Breast epithelium (tissue), 4 donors: Measurements from ENCODE around the gene PPARD. TPM values are rescaled to one million over a fixed set of nuclear protein-coding genes. Genes with fewer than 3 reads are reported as not detected.

Experiments
- DNase-seq, 2 donors: peaks; one replicate each; pipeline ENCODE4 v3.0.0-alpha.2; 2019; ENCODE audit warnings: low spot score in 2 of 2
- H3K27ac ChIP-seq, 2 donors: fragments of 200-600 bp; sonication (generic) in 1 of 2; one replicate each; pipeline ENCODE4 v1.5.1; 2016 to 2019; ENCODE audit warnings: mild to moderate bottlenecking in 1 of 2
- H3K27me3 ChIP-seq, 2 donors: fragments of 200-600 bp; sonication (generic) in 1 of 2; one replicate each; pipeline versions ENCODE4 v1.5.1 to v1.6.0; 2017 to 2019; ENCODE audit warnings: control low read depth in 1 of 2, mild to moderate bottlenecking in 1 of 2
- H3K36me3 ChIP-seq: fragments of 200-600 bp; one replicate; pipeline ENCODE4 v1.5.1; 2019
- H3K4me1 ChIP-seq, 2 donors: fragments of 200-600 bp; sonication (generic); one replicate each; pipeline ENCODE4 v1.5.1; 2016 to 2019; ENCODE audit warnings: control low read depth in 1 of 2
- H3K4me3 ChIP-seq, 3 donors: fragments of 200-600 bp; sonication (generic); 1 replicate in 2 of 3; 2 replicates in 1 of 3; pipeline ENCODE4 v1.5.1; 2016 to 2019; ENCODE audit warnings: mild to moderate bottlenecking in 3 of 3, moderate library complexity in 2 of 3
- H3K9me3 ChIP-seq, 2 donors: fragments of 200-600 bp; sonication (generic) in 1 of 2; one replicate each; pipeline ENCODE4 v1.5.1; 2016 to 2019; ENCODE audit warnings: control low read depth in 1 of 2
- CTCF ChIP-seq, 3 donors: fragments of 450-650 bp; IDR thresholded peaks; one replicate each; pipeline ENCODE4 v1.5.1; 2016 to 2017; ENCODE audit warnings: antibody characterized with exemption in 3 of 3, mild to moderate bottlenecking in 3 of 3, moderate library complexity in 3 of 3
- POLR2A ChIP-seq: fragments of 450-650 bp; IDR thresholded peaks from one replicate; pipeline ENCODE4 v1.6.1; 2016; ENCODE audit warnings: antibody characterized with exemption, mild to moderate bottlenecking, moderate library complexity
- POLR2AphosphoS5 ChIP-seq, 3 donors: sonication (generic); formaldehyde crosslinking; IDR thresholded peaks; one replicate each; pipeline ENCODE4 v1.6.1; 2017; ENCODE audit warnings: antibody characterized with exemption in 3 of 3
- intact Hi-C: fragments of 100-400 bp; cut with DNase I; formaldehyde crosslinking; loops from one replicate; pipeline ENCODE4 v1.15.1; 2023; ENCODE audit warnings: low total_unique reads
- total RNA-seq, 3 donors: library from RNA; depleted of rRNA; stranded (reverse); fragments of >200 nt; gene quantifications; one replicate each; pipeline ENCODE4 v1.1.0, GENCODE V29; 2016

Gene PPARD
- total RNA-seq, 3 donors from 2014 or later: 7.2 to 11.1 (median 10.7) TPM

- no peaks in the 10 kb centered on the region for H3K27me3 ChIP-seq
- H3K27ac ChIP-seq: no peak overlapping the region
- intact Hi-C loops: no loop called here
- DNase-seq: no peak
- no peak for TF ChIP-seq POLR2AphosphoS5 (IDR thresholded peaks at IDR 0.05)
- TF ChIP-seq POLR2A: no peak
- no peaks in the 10 kb centered on the region for H3K4me1 ChIP-seq
- H3K9me3 ChIP-seq: no peaks in the 10 kb centered on the region
- H3K36me3 ChIP-seq: no peaks in the 10 kb centered on the region
- no peak overlapping the region for H3K4me3 ChIP-seq
These were observed 29.6 kb upstream of the PPARD start for GRCh38 chr6:35312807-35313206.

GRCh38 chr6:35317483-35318195 lies 24.7 kb upstream of the PPARD start:
- Histone ChIP-seq H3K9me3 (no peaks in the 10 kb centered on the region), H3K27me3 (no peaks in the 10 kb centered on the region), H3K27ac (no peak overlapping the region), H3K36me3 (no peaks in the 10 kb centered on the region), H3K4me1 (no peaks in the 10 kb centered on the region), H3K4me3 (peak overlapping the region; percentile 46 to 68 (median 55))
- TF ChIP-seq POLR2A (no peak), CTCF (IDR thresholded peaks at IDR 0.05) (no peak), POLR2AphosphoS5 (IDR thresholded peaks at IDR 0.05) (no peak)
- DNase-seq: no peak
- intact Hi-C loops: no loop called here

- H3K4me3 ChIP-seq: peak overlapping the region; percentile 46 to 68 (median 55)
- H3K36me3 ChIP-seq: no peaks in the 10 kb centered on the region
- H3K4me1 ChIP-seq: no peaks in the 10 kb centered on the region
- TF ChIP-seq POLR2AphosphoS5 (IDR thresholded peaks at IDR 0.05): no peak
- no peak for TF ChIP-seq POLR2A
- TF ChIP-seq CTCF (IDR thresholded peaks at IDR 0.05): no peak
- H3K27ac ChIP-seq: no peak overlapping the region
- no peaks in the 10 kb centered on the region for H3K9me3 ChIP-seq
- no peak for DNase-seq
- intact Hi-C loops: no loop called here
- H3K27me3 ChIP-seq: no peaks in the 10 kb centered on the region
These were observed 23.9 kb upstream of the PPARD start for GRCh38 chr6:35318196-35319171.

GRCh38 chr6:35319346-35320030 lies 22.9 kb upstream of the PPARD start:
- Histone ChIP-seq H3K4me3 (no peak overlapping the region), H3K27me3 (no peaks in the 10 kb centered on the region), H3K27ac (no peak overlapping the region), H3K36me3 (no peaks in the 10 kb centered on the region), H3K9me3 (no peaks in the 10 kb centered on the region), H3K4me1 (no peaks in the 10 kb centered on the region)
- TF ChIP-seq POLR2A (no peak), CTCF (IDR thresholded peaks at IDR 0.05) (no peak), POLR2AphosphoS5 (IDR thresholded peaks at IDR 0.05) (no peak)
- DNase-seq: no peak
- intact Hi-C loops: no loop called here

- H3K27ac ChIP-seq: no peak overlapping the region
- no peaks in the 10 kb centered on the region for H3K9me3 ChIP-seq
- TF ChIP-seq CTCF (IDR thresholded peaks at IDR 0.05) (no peak), POLR2A (no peak)
- H3K4me1 ChIP-seq: no peaks in the 10 kb centered on the region
- intact Hi-C loops: no loop called here
- DNase-seq: no peak
- H3K27me3 ChIP-seq: no peaks in the 10 kb centered on the region
- H3K4me3 ChIP-seq: no peak overlapping the region
- H3K36me3 ChIP-seq: no peaks in the 10 kb centered on the region
These were observed 22.3 kb upstream of the PPARD start for GRCh38 chr6:35320031-35320410.
